DOHH2 (cell line): Measurements from ENCODE around the gene ARL11.

Experiments
- H3F3A ChIP-seq: fragments of 200-600 bp; sonication (generic), shearing (Covaris generic); 2 replicates; pipeline ENCODE4 v1.6.0; 2016; ENCODE audit warnings: antibody characterized with exemption, mild to moderate bottlenecking; ENCODE audit not compliant: control insufficient read depth, insufficient read depth
- H3K27ac ChIP-seq: fragments of 200-600 bp; sonication (generic); 2 replicates; pipeline ENCODE4 v1.5.1; 2014; ENCODE audit warnings: low read depth, mild to moderate bottlenecking, low read length, moderate library complexity
- H3K27me3 ChIP-seq: fragments of 200-600 bp; sonication (generic); 2 replicates; pipeline ENCODE4 v1.6.1; 2014; ENCODE audit warnings: mild to moderate bottlenecking, low read length, mixed read lengths; ENCODE audit not compliant: control insufficient read depth
- H3K36me3 ChIP-seq: fragments of 200-600 bp; sonication (generic); 2 replicates; pipeline ENCODE4 v1.6.1; 2014; ENCODE audit warnings: mild to moderate bottlenecking, low read length, moderate library complexity, mixed read lengths; ENCODE audit not compliant: control insufficient read depth
- H3K4me1 ChIP-seq: fragments of 200-600 bp; sonication (generic); 2 replicates; pipeline ENCODE4 v1.6.1; 2014; ENCODE audit warnings: mild to moderate bottlenecking, low read length, mixed read lengths; ENCODE audit not compliant: control insufficient read depth
- H3K4me2 ChIP-seq: fragments of 200-600 bp; sonication (generic); 2 replicates; pipeline ENCODE4 v1.6.0; 2014; ENCODE audit warnings: mild to moderate bottlenecking, low read length, moderate library complexity
- H3K4me3 ChIP-seq: fragments of 200-600 bp; sonication (generic); 2 replicates; pipeline ENCODE4 v1.5.1; 2014; ENCODE audit warnings: mild to moderate bottlenecking, low read length, mixed read lengths
- H3K79me2 ChIP-seq: fragments of 200-600 bp; sonication (generic); 2 replicates; pipeline ENCODE4 v1.6.1; 2014; ENCODE audit warnings: mild to moderate bottlenecking, low read length, mixed read lengths; ENCODE audit not compliant: control insufficient read depth
- H3K9me2 ChIP-seq: fragments of 200-600 bp; sonication (generic); replicated peaks from 2 replicates; pipeline ENCODE4 v1.6.1; 2014; ENCODE audit warnings: mild to moderate bottlenecking, low read length, mixed read lengths; ENCODE audit not compliant: control insufficient read depth
- H3K9me3 ChIP-seq: fragments of 200-600 bp; sonication (generic); 2 replicates; pipeline ENCODE4 v1.6.1; 2014; ENCODE audit warnings: antibody characterized with exemption, low read length, mixed read lengths; ENCODE audit not compliant: control insufficient read depth, insufficient read depth
- H4K20me1 ChIP-seq: fragments of 200-600 bp; sonication (generic); 2 replicates; pipeline ENCODE4 v1.6.0; 2014; ENCODE audit warnings: low read depth, mild to moderate bottlenecking, antibody characterized with exemption, low read length, moderate library complexity; ENCODE audit not compliant: control insufficient read depth, insufficient read depth
- EZH2phosphoT487 ChIP-seq: fragments of 200-600 bp; sonication (generic); IDR thresholded peaks from 2 replicates; pipeline ENCODE4 v1.6.1; 2017; ENCODE audit warnings: borderline replicate concordance, mild to moderate bottlenecking, antibody characterized with exemption, low read length, moderate library complexity, mixed read lengths
- TF ChIP-seq, protein P1 (sequence below): fragments of 200-600 bp; sonication (generic); IDR thresholded peaks from one replicate; pipeline ENCODE4 v1.5.1; 2014; ENCODE audit warnings: antibody characterized with exemption, mild to moderate bottlenecking, low read depth, low read length; ENCODE audit not compliant: poor library complexity, severe bottlenecking

Gene ARL11

DNA sequence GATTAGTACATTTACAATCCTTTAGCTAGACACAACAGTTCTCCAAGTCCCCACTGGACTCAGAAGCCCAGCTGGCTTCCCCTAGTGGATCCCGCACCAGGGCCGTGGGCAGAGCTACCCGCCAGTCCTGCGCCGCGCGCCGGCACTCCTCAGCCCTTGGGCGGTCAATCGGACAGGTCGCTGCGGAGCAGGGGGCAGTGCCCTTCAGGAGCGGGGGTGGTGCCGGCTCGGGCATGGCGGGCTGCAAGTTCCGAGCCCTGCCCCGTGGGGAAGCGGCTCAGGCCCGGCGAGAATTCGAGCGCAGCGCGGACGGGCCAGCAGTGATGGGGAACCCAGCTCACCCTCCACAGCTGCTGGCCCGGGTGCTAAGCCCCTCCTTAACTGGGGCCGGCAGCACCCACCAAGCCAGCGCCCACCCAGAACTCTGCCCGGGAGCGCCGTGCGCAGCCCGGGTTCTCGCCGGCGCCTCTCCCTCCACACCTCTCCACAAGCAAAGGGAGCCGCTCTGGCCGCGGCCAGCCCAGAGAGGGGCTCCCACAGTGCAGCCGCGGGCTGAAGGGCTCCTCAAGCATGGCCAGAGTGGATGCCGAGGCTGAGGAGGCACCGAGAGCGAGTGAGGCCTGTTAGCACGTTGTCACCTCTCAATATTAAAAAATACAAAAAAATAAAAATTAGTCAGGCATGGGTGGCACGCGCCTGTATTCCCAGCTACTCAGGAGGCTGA, 50.0 kb downstream of the ARL11 start:
- TF ChIP-seq EZH2phosphoT487, result no peak
- TF ChIP-seq, protein P1, sequence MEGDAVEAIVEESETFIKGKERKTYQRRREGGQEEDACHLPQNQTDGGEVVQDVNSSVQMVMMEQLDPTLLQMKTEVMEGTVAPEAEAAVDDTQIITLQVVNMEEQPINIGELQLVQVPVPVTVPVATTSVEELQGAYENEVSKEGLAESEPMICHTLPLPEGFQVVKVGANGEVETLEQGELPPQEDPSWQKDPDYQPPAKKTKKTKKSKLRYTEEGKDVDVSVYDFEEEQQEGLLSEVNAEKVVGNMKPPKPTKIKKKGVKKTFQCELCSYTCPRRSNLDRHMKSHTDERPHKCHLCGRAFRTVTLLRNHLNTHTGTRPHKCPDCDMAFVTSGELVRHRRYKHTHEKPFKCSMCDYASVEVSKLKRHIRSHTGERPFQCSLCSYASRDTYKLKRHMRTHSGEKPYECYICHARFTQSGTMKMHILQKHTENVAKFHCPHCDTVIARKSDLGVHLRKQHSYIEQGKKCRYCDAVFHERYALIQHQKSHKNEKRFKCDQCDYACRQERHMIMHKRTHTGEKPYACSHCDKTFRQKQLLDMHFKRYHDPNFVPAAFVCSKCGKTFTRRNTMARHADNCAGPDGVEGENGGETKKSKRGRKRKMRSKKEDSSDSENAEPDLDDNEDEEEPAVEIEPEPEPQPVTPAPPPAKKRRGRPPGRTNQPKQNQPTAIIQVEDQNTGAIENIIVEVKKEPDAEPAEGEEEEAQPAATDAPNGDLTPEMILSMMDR, result no peak
- Histone ChIP-seq H3K4me3 (no peak overlapping the region), H4K20me1 (peaks cover 3% of the 10 kb centered on the region; the same call in 1 of the 2 replicates), H3K4me1 (peaks cover 24% of the 10 kb centered on the region), H3K27ac (no peak overlapping the region), H3K4me2 (no peak overlapping the region), H3K27me3 (no peaks in the 10 kb centered on the region), H3K9me3 (no peaks in the 10 kb centered on the region), H3K9me2 (no peaks in the 10 kb centered on the region), H3K79me2 (peaks cover 69% of the 10 kb centered on the region), H3F3A (no peaks in the 10 kb centered on the region), H3K36me3 (peaks cover 18% of the 10 kb centered on the region)

DNA sequence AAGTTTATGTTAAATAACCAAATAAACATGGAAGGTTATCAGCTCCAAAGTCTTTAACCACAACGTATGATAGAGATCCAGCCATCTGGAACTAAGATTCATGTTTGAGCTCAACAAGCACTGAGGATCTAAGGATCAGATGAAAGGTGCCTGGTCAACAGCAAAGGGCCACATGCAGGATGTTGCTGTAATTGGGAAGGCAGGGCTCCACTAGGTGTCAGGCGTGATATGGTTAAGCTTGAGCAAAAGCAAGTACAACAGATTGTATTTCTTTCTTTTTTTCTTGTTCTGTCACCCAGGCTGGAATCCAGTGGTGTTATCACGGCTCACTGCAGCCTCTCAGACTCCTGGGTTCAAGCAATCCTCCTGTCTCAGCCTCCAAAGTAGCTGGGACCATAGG, 50.9 kb downstream of the ARL11 start:
- H3K4me3 ChIP-seq, result no peak overlapping the region
- peaks cover 77% of the 10 kb centered on the region for H3K79me2 ChIP-seq
- H3K36me3 ChIP-seq, result peaks cover 18% of the 10 kb centered on the region

DNA sequence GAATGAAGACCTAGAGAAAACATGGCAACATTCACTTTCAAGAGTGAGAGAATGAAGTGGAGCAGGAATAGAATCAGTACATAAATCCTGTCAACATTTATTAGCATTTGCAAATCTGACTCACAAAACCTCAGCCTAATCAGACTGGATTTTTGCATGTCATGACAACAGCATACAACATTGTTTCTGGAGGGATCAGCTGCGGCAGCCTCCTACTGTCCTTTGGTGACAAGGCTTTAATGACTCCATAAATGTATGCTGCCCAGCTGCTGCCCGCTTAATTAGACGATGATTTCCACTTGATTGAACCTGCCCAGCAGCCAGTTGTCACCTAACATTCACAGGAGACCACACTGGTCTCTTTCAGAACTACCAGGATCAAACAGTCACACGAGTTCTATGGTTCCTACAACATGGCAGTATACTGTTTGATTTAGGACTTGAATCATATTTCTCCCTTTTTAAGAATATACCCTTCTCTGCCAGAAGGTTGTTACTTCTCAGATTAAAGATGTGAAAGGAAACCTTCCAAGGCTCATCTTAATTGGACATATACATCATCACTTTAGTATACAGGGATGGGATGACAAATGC, 53.6 kb downstream of the ARL11 start:
- peaks cover 21% of the 10 kb centered on the region for H3K36me3 ChIP-seq
- H3K4me3 ChIP-seq, result no peak overlapping the region
- peaks cover 21% of the 10 kb centered on the region for H3K4me1 ChIP-seq
- peaks cover 75% of the 10 kb centered on the region for H3K79me2 ChIP-seq
- no peaks in the 10 kb centered on the region for H3K9me3 ChIP-seq
- H3F3A ChIP-seq, result no peaks in the 10 kb centered on the region
- no peak for TF ChIP-seq EZH2phosphoT487
- TF ChIP-seq, protein P1, result no peak
- H3K27me3 ChIP-seq, result no peaks in the 10 kb centered on the region
- peaks cover 3% of the 10 kb centered on the region; the same call in 1 of the 2 replicates for H4K20me1 ChIP-seq
- H3K9me2 ChIP-seq, result no peaks in the 10 kb centered on the region
- no peak overlapping the region for H3K4me2 ChIP-seq
- H3K27ac ChIP-seq, result no peak overlapping the region

More for the DNA sequence above, 50.9 kb downstream of the ARL11 start:
- Histone ChIP-seq H3K4me1 (peaks cover 24% of the 10 kb centered on the region), H3K9me2 (no peaks in the 10 kb centered on the region), H3K27ac (no peak overlapping the region), H3K4me2 (no peak overlapping the region), H3F3A (no peaks in the 10 kb centered on the region), H3K27me3 (no peaks in the 10 kb centered on the region), H3K9me3 (no peaks in the 10 kb centered on the region), H4K20me1 (peaks cover 3% of the 10 kb centered on the region; the same call in 1 of the 2 replicates)
- TF ChIP-seq, protein P1, result peak; percentile 47
- TF ChIP-seq EZH2phosphoT487, result no peak
